ENCODE data around the gene HS3ST1. TPM values are rescaled to one million over a fixed set of nuclear protein-coding genes. Genes with fewer than 3 reads are reported as not detected.

The HS3ST1 gene
- total RNA-seq, 4 donors from 2014 or later = 0.26 to 2.2 (median 0.40) TPM; not detected in 1

GRCh38 chr4:11441194-11441556 lies 12.5 kb upstream of the HS3ST1 start:
- Histone ChIP-seq H3K27me3 (no peaks in the 10 kb centered on the region), H3K27ac (no peak overlapping the region), H3K36me3 (no peaks in the 10 kb centered on the region), H3K4me1 (peaks cover 2% of the 10 kb centered on the region), H3K9me3 (no peaks in the 10 kb centered on the region), H3K4me3 (no peak overlapping the region)
- DNase-seq (ENCODE audit: low spot score in 2 of 2) = no peak
- WGBS = 86% methylated on average over 1 of the region's 1 CpG
- TF ChIP-seq EP300 (IDR thresholded peaks at IDR 0.05) (no peak), POLR2AphosphoS5 (IDR thresholded peaks at IDR 0.05) (no peak), POLR2A (IDR thresholded peaks at IDR 0.05) (no peak)
- TF ChIP-seq, protein P1, sequence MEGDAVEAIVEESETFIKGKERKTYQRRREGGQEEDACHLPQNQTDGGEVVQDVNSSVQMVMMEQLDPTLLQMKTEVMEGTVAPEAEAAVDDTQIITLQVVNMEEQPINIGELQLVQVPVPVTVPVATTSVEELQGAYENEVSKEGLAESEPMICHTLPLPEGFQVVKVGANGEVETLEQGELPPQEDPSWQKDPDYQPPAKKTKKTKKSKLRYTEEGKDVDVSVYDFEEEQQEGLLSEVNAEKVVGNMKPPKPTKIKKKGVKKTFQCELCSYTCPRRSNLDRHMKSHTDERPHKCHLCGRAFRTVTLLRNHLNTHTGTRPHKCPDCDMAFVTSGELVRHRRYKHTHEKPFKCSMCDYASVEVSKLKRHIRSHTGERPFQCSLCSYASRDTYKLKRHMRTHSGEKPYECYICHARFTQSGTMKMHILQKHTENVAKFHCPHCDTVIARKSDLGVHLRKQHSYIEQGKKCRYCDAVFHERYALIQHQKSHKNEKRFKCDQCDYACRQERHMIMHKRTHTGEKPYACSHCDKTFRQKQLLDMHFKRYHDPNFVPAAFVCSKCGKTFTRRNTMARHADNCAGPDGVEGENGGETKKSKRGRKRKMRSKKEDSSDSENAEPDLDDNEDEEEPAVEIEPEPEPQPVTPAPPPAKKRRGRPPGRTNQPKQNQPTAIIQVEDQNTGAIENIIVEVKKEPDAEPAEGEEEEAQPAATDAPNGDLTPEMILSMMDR (IDR thresholded peaks at IDR 0.05) = no peak

DNA sequence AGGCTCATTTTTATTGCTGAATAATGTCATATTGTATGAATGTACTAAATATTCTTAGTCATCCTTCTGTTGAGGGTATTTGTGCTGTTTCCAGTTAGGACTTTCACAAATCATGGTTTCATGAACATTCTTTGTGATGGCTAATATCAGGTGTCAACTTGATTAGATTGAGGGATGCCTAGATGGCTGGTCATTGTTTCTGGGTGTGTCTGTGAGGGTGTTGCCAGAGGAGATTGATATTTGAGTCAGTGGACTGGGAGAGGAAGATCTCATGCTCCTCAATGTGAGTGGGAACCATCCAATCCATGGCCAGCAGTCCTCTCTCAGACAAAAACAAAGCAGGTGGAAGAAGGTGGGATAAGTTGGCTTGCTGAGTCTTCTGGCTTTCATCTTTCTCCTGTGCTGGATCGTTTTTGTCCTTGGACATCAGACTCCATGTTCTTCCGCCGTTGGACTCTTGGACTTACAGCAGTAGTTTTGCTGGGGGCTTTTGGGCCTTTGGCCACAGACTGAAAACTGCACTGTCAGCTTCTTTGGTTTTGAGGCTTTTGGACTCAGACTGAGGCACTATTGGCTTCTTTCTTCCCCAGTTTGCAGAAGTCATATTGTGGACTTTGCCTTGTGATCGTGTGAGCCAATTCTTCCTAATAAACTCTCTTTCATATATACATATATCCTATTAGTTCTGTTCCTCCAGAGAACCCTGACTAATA lies 11.9 kb upstream of the HS3ST1 start:
- Histone ChIP-seq H3K4me3 (no peak overlapping the region), H3K36me3 (no peaks in the 10 kb centered on the region), H3K27me3 (no peaks in the 10 kb centered on the region), H3K27ac (no peak overlapping the region), H3K9me3 (no peaks in the 10 kb centered on the region), H3K4me1 (peaks cover 2% of the 10 kb centered on the region)
- TF ChIP-seq POLR2AphosphoS5 (IDR thresholded peaks at IDR 0.05) = no peak
- TF ChIP-seq, protein P1 (IDR thresholded peaks at IDR 0.05) = no peak
- TF ChIP-seq EP300 (IDR thresholded peaks at IDR 0.05) = no peak
- no peak for TF ChIP-seq POLR2A (IDR thresholded peaks at IDR 0.05)
- 96% methylated on average over 4 of the region's 4 CpGs for WGBS
- DNase-seq (ENCODE audit: low spot score in 2 of 2) = no peak

DNA sequence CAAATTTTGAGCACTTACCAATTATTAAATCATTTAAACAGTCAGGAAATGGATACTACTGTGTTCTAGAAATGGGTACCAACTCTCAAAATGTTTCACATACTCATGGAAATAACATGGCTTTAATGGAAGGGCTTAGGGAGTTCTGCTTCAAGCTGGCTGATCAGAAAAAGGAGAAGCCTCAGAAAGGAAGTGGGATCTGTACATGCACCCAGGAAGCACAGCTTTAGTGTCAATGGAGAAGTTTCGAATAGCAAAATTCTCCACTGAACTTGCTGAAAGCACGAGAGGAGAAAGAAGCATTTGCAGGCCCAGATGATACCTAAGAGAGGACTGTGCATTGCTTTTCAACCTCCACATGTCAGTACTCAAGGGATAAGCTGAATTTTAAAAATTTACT lies 11.1 kb upstream of the HS3ST1 start:
- TF ChIP-seq, protein P1 (IDR thresholded peaks at IDR 0.05) = no peak
- no peak for TF ChIP-seq POLR2A (IDR thresholded peaks at IDR 0.05)
- TF ChIP-seq EP300 (IDR thresholded peaks at IDR 0.05) = no peak
- no peak for TF ChIP-seq POLR2AphosphoS5 (IDR thresholded peaks at IDR 0.05)

DNA sequence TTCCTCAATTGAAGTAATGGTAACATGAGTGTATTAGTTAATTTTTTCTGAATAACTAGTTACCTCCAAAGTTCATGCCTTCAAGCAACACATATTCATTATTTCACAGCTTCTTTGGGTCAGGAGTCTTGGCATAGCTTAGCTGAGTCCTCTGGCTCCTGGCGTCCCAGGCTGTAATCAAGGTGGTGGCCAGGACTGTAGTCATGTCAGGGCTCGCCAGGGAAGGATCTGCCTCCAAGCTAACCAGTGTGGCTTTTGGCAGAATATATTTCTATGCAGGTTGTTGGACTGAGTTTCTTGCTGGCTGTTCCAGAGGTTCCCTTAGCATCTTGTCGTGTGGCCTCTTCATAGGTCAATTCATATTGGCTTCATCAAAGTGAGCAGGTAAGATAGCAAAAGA lies 10.0 kb upstream of the HS3ST1 start:
- TF ChIP-seq, protein P1 (IDR thresholded peaks at IDR 0.05) = no peak
- TF ChIP-seq POLR2AphosphoS5 (IDR thresholded peaks at IDR 0.05) (no peak), POLR2A (IDR thresholded peaks at IDR 0.05) (no peak), EP300 (IDR thresholded peaks at IDR 0.05) (no peak)
- no peak overlapping the region for H3K27ac ChIP-seq
- H3K36me3 ChIP-seq = no peaks in the 10 kb centered on the region
- H3K4me3 ChIP-seq = no peak overlapping the region
- no peaks in the 10 kb centered on the region for H3K9me3 ChIP-seq
- WGBS = 46% methylated on average over 3 of the region's 3 CpGs
- no peak for DNase-seq (ENCODE audit: low spot score in 2 of 2)
- peaks cover 2% of the 10 kb centered on the region for H3K4me1 ChIP-seq
- no peaks in the 10 kb centered on the region for H3K27me3 ChIP-seq

More for the DNA sequence above, 11.1 kb upstream of the HS3ST1 start:
- H3K27me3 ChIP-seq = no peaks in the 10 kb centered on the region
- no peak overlapping the region for H3K4me3 ChIP-seq
- WGBS = 87% methylated on average over 2 of the region's 2 CpGs
- no peaks in the 10 kb centered on the region for H3K9me3 ChIP-seq
- H3K36me3 ChIP-seq = no peaks in the 10 kb centered on the region
- peaks cover 2% of the 10 kb centered on the region for H3K4me1 ChIP-seq
- no peak for DNase-seq (ENCODE audit: low spot score in 2 of 2)
- no peak overlapping the region for H3K27ac ChIP-seq

- Histone ChIP-seq H3K4me1 (no peaks in the 10 kb centered on the region), H3K27ac (no peak overlapping the region), H3K9me3 (no peaks in the 10 kb centered on the region), H3K4me3 (no peak overlapping the region), H3K36me3 (no peaks in the 10 kb centered on the region), H3K27me3 (no peaks in the 10 kb centered on the region)
- no peak for DNase-seq (ENCODE audit: low spot score in 2 of 2)
- WGBS = 75% methylated on average over 5 of the region's 5 CpGs
- TF ChIP-seq POLR2AphosphoS5 (IDR thresholded peaks at IDR 0.05) (no peak), EP300 (IDR thresholded peaks at IDR 0.05) (no peak), POLR2A (IDR thresholded peaks at IDR 0.05) (no peak)
- TF ChIP-seq, protein P1 (IDR thresholded peaks at IDR 0.05) = no peak
These were observed 8.0 kb upstream of the HS3ST1 start for GRCh38 chr4:11436673-11437072.

Data from suprapubic skin (tissue), 4 donors.